SH-SY5Y (cell line): ENCODE data around the gene RAB30.

Source experiments
- GATA2 ChIP-seq: IDR thresholded peaks from 2 replicates; pipeline ENCODE4 v1.6.1; 2011; ENCODE audit warnings: mild to moderate bottlenecking, low read depth, low read length
- GATA3 ChIP-seq: IDR thresholded peaks from 2 replicates; pipeline ENCODE4 v1.6.1; 2011; ENCODE audit warnings: low read depth, mild to moderate bottlenecking, low read length, moderate library complexity

DNA sequence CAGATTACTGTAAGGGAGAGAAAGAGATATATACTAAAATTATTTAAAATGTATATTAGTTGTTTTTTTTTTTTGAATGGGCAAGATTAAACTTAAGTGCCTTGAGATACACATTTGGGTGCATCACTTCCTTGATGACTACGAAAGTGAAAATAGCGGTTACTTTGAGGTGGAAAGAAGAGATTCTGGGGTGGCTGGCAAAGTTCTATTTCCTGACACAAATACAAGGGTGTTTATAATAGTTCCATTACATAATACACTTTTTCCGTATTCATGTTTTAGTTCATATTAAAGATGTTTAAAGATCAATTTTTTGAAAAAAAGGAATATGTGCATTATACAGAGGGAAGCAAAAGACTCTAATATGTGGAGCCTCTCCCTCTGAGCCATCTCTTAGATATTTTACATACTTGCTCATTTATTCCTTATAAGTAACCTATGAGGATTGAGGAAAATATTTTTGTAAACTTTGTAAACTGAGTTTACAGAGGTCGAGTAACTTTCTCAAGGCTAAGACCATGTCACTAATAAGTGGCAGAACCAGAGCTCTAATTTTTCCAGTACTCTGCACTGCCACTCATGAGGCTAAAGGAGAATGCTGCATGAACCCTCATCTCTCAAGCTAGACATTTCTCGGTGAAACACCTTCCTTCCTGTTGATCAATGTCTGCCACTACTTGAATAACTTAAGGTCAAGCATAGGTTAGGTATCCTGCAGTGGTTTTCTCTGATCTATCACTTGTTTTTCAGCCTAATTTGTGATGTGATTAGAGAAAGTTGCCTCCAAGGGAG is 111.5 kb downstream of the RAB30 start:
- TF ChIP-seq GATA2 (no peak), GATA3 (no peak)
